Esophagus squamous epithelium (tissue), 5 donors: Measurements from ENCODE around the gene SLC7A7. TPM values are rescaled to one million over a fixed set of nuclear protein-coding genes. Genes with fewer than 3 reads are reported as not detected.

ENCODE experiments used
- DNase-seq: peaks from one replicate; lab custom pipeline; 2025; lab: John Stamatoyannopoulos, UW
- H3K27ac ChIP-seq, 4 donors: fragments of 200-600 bp; sonication (generic); one replicate each; pipeline ENCODE4 v1.5.1; 2016 to 2019; ENCODE audit warnings: mild to moderate bottlenecking in 1 of 4
- H3K27me3 ChIP-seq, 4 donors: fragments of 200-600 bp; sonication (generic); 1 replicate in 3 of 4; 2 replicates in 1 of 4; pipeline versions ENCODE4 v1.5.1 to v1.6.0; 2017 to 2021; ENCODE audit warnings: antibody characterized with exemption in 1 of 4
- H3K36me3 ChIP-seq, 3 donors: fragments of 200-600 bp; sonication (generic); one replicate each; pipeline ENCODE4 v1.5.1; 2016 to 2019
- H3K4me1 ChIP-seq, 3 donors: fragments of 200-600 bp; sonication (generic); one replicate each; pipeline ENCODE4 v1.5.1; 2017 to 2019
- H3K4me3 ChIP-seq, 4 donors: fragments of 200-600 bp; sonication (generic); 1 replicate in 3 of 4; 2 replicates in 1 of 4; pipeline ENCODE4 v1.5.1; 2016 to 2019; ENCODE audit warnings: mild to moderate bottlenecking in 2 of 4, moderate library complexity in 1 of 4
- H3K9me3 ChIP-seq, 3 donors: fragments of 200-600 bp; sonication (generic); one replicate each; pipeline ENCODE4 v1.5.1; 2016 to 2019
- CTCF ChIP-seq, 6 experiments: fragments of 450-650 bp in 4 of 6; fragments of 200-600 bp in 2 of 6; sonication (generic) in 2 of 6; IDR thresholded peaks; one replicate each; pipeline ENCODE4 v1.5.1; 2016 to 2019; ENCODE audit warnings: antibody characterized with exemption in 6 of 6, mild to moderate bottlenecking in 4 of 6, moderate library complexity in 4 of 6
- POLR2A ChIP-seq, 4 donors: fragments of 450-650 bp; IDR thresholded peaks; one replicate each; pipeline ENCODE4 v1.6.1; 2017; ENCODE audit warnings: antibody characterized with exemption in 4 of 4, mild to moderate bottlenecking in 4 of 4, moderate library complexity in 3 of 4
- WGBS, 2 donors: methylation state at CpG; one replicate each; pipeline ENCODE4 v1.1.5; 2018; 5-methylcytosine and 5-hydroxymethylcytosine counted together
- intact Hi-C: fragments of 100-400 bp; cut with DNase I; formaldehyde crosslinking; loops from one replicate; pipeline ENCODE4 v1.15.0; 2022
- total RNA-seq, 4 donors: library from RNA; depleted of rRNA; stranded (reverse); fragments of >200 nt; gene quantifications; one replicate each; pipeline ENCODE4 v1.1.0, GENCODE V29; 2016
- donor health status: DM: yes; HTN: yes; CAD: no.

Gene SLC7A7
- total RNA-seq, 4 donors from 2014 or later, result 2.5 to 12.6 (median 7.8) TPM; not detected in 1

- Histone ChIP-seq H3K36me3 (no peaks in the 10 kb centered on the region), H3K27me3 (peaks cover 0 to 4% (median 0%) of the 10 kb centered on the region in 4 donors), H3K4me1 (peaks cover 6 to 64% (median 25%) of the 10 kb centered on the region in 3 donors), H3K4me3 (no peak overlapping the region), H3K9me3 (no peaks in the 10 kb centered on the region), H3K27ac (no peak overlapping the region)
- intact Hi-C loops, result no loop called here
- TF ChIP-seq CTCF (IDR thresholded peaks at IDR 0.05) (no peak), POLR2A (IDR thresholded peaks at IDR 0.05) (no peak)
- 40 to 50% methylated on average over 1 of the region's 1 CpG for WGBS, 2 donors
- DNase-seq, result no peak
Observed at GRCh38 chr14:22820731-22821130, 5.5 kb upstream of the SLC7A7 start.

GRCh38 chr14:22819151-22819988 lies 4.1 kb upstream of the SLC7A7 start:
- no peak for DNase-seq
- Histone ChIP-seq H3K27ac (peak overlapping the region; percentile 62 to 89 (median 74)), H3K4me1 (peaks cover 6 to 62% (median 21%) of the 10 kb centered on the region in 3 donors), H3K4me3 (peak overlapping the region in 3 of 4 donors; percentile 18 to 62 (median 36)), H3K27me3 (peaks cover 0 to 6% (median 0%) of the 10 kb centered on the region in 4 donors), H3K36me3 (no peaks in the 10 kb centered on the region), H3K9me3 (no peaks in the 10 kb centered on the region)
- TF ChIP-seq POLR2A (IDR thresholded peaks at IDR 0.05) (peak in 1 of 4 donors; percentile 40), CTCF (IDR thresholded peaks at IDR 0.05) (no peak)
- 38 to 44% methylated on average over 9 of the region's 10 CpGs for WGBS, 2 donors
- intact Hi-C loops, result no loop called here

- DNase-seq, result no peak
- no peaks in the 10 kb centered on the region for H3K9me3 ChIP-seq
- peaks cover 0 to 27% (median 15%) of the 10 kb centered on the region in 3 donors for H3K4me1 ChIP-seq
- intact Hi-C loops, result no loop called here
- WGBS, 2 donors, result 76 to 83% methylated on average over 5 to 7 of the region's 7 CpGs
- peak overlapping the region in 2 of 4 donors; percentile 4 to 37 for H3K4me3 ChIP-seq
- no peaks in the 10 kb centered on the region for H3K36me3 ChIP-seq
- peaks cover 0 to 9% (median 0%) of the 10 kb centered on the region in 4 donors for H3K27me3 ChIP-seq
- no peak for TF ChIP-seq CTCF (IDR thresholded peaks at IDR 0.05)
- no peak for TF ChIP-seq POLR2A (IDR thresholded peaks at IDR 0.05)
- H3K27ac ChIP-seq, result peak overlapping the region in 1 of 4 donors; percentile 71
Observed at GRCh38 chr14:22814373-22814772, 862 bp downstream of the SLC7A7 start.

- WGBS, 2 donors, result 61 to 67% methylated on average over 5 of the region's 9 CpGs
Observed at GRCh38 chr14:22813145-22813544, 2.1 kb downstream of the SLC7A7 start.

More at GRCh38 chr14:22813145-22813544, 2.1 kb downstream of the SLC7A7 start:
- Histone ChIP-seq H3K9me3 (no peaks in the 10 kb centered on the region), H3K4me1 (peaks cover 0 to 14% (median 8%) of the 10 kb centered on the region in 3 donors), H3K36me3 (no peaks in the 10 kb centered on the region), H3K27ac (no peak overlapping the region), H3K27me3 (peaks cover 0 to 8% (median 0%) of the 10 kb centered on the region in 4 donors), H3K4me3 (peak overlapping the region in 1 of 4 donors; percentile 10)
- TF ChIP-seq POLR2A (IDR thresholded peaks at IDR 0.05) (no peak), CTCF (IDR thresholded peaks at IDR 0.05) (no peak)
- intact Hi-C loops, result no loop called here
- no peak for DNase-seq
